Subcutaneous adipose tissue (tissue), 4 donors: Measurements from ENCODE around the gene MNX1. TPM values are rescaled to one million over a fixed set of nuclear protein-coding genes. Genes with fewer than 3 reads are reported as not detected.

ENCODE experiments used
- CTCF ChIP-seq: fragments of 450-650 bp; IDR thresholded peaks from one replicate; pipeline ENCODE4 v1.5.1; 2016; ENCODE audit warnings: low read depth, mild to moderate bottlenecking, control low read depth, antibody characterized with exemption, moderate library complexity
- total RNA-seq, 4 donors: library from RNA; depleted of rRNA; stranded (reverse); fragments of >200 nt; gene quantifications; one replicate each; pipeline ENCODE4 v1.1.0, GENCODE V29; 2016

MNX1 gene
- total RNA-seq, 4 donors from 2014 or later = 0.17 TPM; not detected in 3

GRCh38 chr7:157032128-157032527 is 21.7 kb upstream of the MNX1 start:
- no peak for TF ChIP-seq CTCF

- no peak for TF ChIP-seq CTCF
These were observed 17.9 kb upstream of the MNX1 start for GRCh38 chr7:157028199-157028903.

GRCh38 chr7:157027568-157028198 is 17.2 kb upstream of the MNX1 start:
- TF ChIP-seq CTCF = no peak

GRCh38 chr7:157024716-157025115 is 14.3 kb upstream of the MNX1 start:
- no peak for TF ChIP-seq CTCF

GRCh38 chr7:157023589-157023905 is 13.1 kb upstream of the MNX1 start:
- no peak for TF ChIP-seq CTCF

GRCh38 chr7:157022681-157023588 is 12.5 kb upstream of the MNX1 start:
- TF ChIP-seq CTCF = no peak
